B cell (primary cell): Measurements from ENCODE around the gene ZNF438.

Experiments used
- EZH2 ChIP-seq: IDR thresholded peaks from 2 replicates; pipeline ENCODE4 v1.6.1; 2012; ENCODE audit warnings: borderline replicate concordance, low read depth, mild to moderate bottlenecking, moderate library complexity, low read length; ENCODE audit not compliant: insufficient read depth, poor library complexity, severe bottlenecking
- TF ChIP-seq, protein P1 (sequence below): fragments of 200-600 bp; IDR thresholded peaks from one replicate; pipeline ENCODE4 v1.8.0; 2022; ENCODE audit warnings: antibody characterized with exemption, mild to moderate bottlenecking

DNA sequence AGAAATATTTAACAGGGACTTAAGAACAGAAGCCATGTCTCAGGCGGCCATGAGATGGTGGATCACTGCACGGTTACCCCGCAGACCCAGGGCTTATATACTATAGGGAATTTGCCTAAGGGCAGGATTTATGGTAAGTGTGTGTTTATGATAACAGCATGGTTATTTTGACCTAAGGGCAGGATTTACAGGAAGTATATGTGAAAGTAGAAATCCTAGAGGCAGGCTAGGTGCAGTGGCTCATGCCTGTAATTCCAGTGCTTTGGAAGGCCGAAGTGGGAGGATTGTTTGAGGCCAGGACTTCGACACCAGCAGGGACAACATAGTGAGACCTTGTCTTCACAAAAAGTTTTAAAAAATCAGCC, 43.0 kb upstream of the ZNF438 start:
- TF ChIP-seq, protein P1, sequence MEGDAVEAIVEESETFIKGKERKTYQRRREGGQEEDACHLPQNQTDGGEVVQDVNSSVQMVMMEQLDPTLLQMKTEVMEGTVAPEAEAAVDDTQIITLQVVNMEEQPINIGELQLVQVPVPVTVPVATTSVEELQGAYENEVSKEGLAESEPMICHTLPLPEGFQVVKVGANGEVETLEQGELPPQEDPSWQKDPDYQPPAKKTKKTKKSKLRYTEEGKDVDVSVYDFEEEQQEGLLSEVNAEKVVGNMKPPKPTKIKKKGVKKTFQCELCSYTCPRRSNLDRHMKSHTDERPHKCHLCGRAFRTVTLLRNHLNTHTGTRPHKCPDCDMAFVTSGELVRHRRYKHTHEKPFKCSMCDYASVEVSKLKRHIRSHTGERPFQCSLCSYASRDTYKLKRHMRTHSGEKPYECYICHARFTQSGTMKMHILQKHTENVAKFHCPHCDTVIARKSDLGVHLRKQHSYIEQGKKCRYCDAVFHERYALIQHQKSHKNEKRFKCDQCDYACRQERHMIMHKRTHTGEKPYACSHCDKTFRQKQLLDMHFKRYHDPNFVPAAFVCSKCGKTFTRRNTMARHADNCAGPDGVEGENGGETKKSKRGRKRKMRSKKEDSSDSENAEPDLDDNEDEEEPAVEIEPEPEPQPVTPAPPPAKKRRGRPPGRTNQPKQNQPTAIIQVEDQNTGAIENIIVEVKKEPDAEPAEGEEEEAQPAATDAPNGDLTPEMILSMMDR = no peak
- TF ChIP-seq EZH2 = no peak
